ENCODE measurements around the gene PDE7B. TPM values are rescaled to one million over a fixed set of nuclear protein-coding genes. Genes with fewer than 3 reads are reported as not detected.

The PDE7B gene
- total RNA-seq, 1 experiment from 2014 or later: not detected

GRCh38 chr6:136102991-136103688 lies 251.6 kb downstream of the PDE7B start (continued):
- TF ChIP-seq AR (CRISPR knock-in tag; IDR thresholded peaks at IDR 0.05) (no peak), FOXP1 (CRISPR knock-in tag; IDR thresholded peaks at IDR 0.05; ENCODE audit: borderline replicate concordance) (no peak), E2F1 (CRISPR knock-in tag; IDR thresholded peaks at IDR 0.05) (no peak), EMX1 (CRISPR knock-in tag; IDR thresholded peaks at IDR 0.05) (no peak), RELA (CRISPR knock-in tag; IDR thresholded peaks at IDR 0.05; ENCODE audit: borderline replicate concordance) (no peak), ZNF396 (CRISPR knock-in tag; IDR thresholded peaks at IDR 0.05; ENCODE audit: borderline replicate concordance) (no peak), ATF6 (CRISPR knock-in tag; IDR thresholded peaks at IDR 0.05) (no peak), ZMAT4 (CRISPR knock-in tag; IDR thresholded peaks at IDR 0.05) (no peak), OVOL2 (CRISPR knock-in tag; IDR thresholded peaks at IDR 0.05; ENCODE audit: borderline replicate concordance) (no peak)

GRCh38 chr6:136103763-136104311 lies 252.3 kb downstream of the PDE7B start:
- CTCF ChIA-PET: interaction anchor here (1.8 kb wide), 1 partner anchor 10 kb away, joined by 4 read pairs; no protein-coding TSS in a partner anchor
- Mint-ChIP-seq H3K27ac (no peak overlapping the region), H3K4me3 (no peak overlapping the region; the same call in 1 of the 2 replicates), H3K27me3 (ENCODE audit: low read depth) (peaks cover 100% of the 10 kb centered on the region), H3K36me3 (no peaks in the 10 kb centered on the region), H3K4me1 (peaks cover 33% of the 10 kb centered on the region), H3K9me3 (peaks cover 7% of the 10 kb centered on the region; the same call in 1 of the 2 replicates)
- POLR2A ChIA-PET: interaction anchor here (0.6 kb wide), 1 partner anchor 72 kb away, joined by 3 read pairs; no protein-coding TSS in a partner anchor
- ATAC-seq (peak; percentile 83), DNase-seq (ENCODE audit: low spot score) (peak; percentile 31)
- TF ChIP-seq, protein P1, sequence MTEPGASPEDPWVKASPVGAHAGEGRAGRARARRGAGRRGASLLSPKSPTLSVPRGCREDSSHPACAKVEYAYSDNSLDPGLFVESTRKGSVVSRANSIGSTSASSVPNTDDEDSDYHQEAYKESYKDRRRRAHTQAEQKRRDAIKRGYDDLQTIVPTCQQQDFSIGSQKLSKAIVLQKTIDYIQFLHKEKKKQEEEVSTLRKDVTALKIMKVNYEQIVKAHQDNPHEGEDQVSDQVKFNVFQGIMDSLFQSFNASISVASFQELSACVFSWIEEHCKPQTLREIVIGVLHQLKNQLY (CRISPR knock-in tag; IDR thresholded peaks at IDR 0.05): no peak
- TF ChIP-seq, protein P2, sequence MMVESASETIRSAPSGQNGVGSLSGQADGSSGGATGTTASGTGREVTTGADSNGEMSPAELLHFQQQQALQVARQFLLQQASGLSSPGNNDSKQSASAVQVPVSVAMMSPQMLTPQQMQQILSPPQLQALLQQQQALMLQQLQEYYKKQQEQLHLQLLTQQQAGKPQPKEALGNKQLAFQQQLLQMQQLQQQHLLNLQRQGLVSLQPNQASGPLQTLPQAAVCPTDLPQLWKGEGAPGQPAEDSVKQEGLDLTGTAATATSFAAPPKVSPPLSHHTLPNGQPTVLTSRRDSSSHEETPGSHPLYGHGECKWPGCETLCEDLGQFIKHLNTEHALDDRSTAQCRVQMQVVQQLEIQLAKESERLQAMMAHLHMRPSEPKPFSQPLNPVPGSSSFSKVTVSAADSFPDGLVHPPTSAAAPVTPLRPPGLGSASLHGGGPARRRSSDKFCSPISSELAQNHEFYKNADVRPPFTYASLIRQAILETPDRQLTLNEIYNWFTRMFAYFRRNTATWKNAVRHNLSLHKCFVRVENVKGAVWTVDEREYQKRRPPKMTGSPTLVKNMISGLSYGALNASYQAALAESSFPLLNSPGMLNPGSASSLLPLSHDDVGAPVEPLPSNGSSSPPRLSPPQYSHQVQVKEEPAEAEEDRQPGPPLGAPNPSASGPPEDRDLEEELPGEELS (CRISPR knock-in tag; IDR thresholded peaks at IDR 0.05): peak; percentile 79; the same call in 1 of the 2 replicates
- TF ChIP-seq FOXK1 (CRISPR knock-in tag; IDR thresholded peaks at IDR 0.05): 0 out of 2 replicates have a peak, but pooled peaks have one; percentile 40

Measured in WTC11 (cell line).